GM12878 (cell line): ENCODE data around the gene CADPS. TPM values are rescaled to one million over a fixed set of nuclear protein-coding genes. Genes with fewer than 3 reads are reported as not detected.

Experiments
- ATAC-seq: fragments of 200-7000 bp; cut with Tn5 transposase; 3 replicates; pipeline ENCODE4 v1.9.1; 2020; ENCODE audit warnings: mild to moderate bottlenecking, moderate library complexity
- BruUV-seq: library from RNA; stranded (reverse); fragments of 400-500 nt; replicated peaks from 2 replicates; lab custom pipeline; 2021; lab: Mats Ljungman, UMichigan
- CTCF ChIA-PET: fragments of 300-600 bp; sonication (Branson Sonifier 250); formaldehyde crosslinking; extraction: SDS; loops from one replicate; lab custom pipeline; 2021; ENCODE audit warnings: inconsistent platforms; lab: Yijun Ruan, JAX
- POLR2A ChIA-PET: fragments of 350-600 bp; formaldehyde crosslinking; extraction: SDS; loops from one replicate; lab custom pipeline; 2021; ENCODE audit warnings: inconsistent platforms; lab: Charles Lee
- RAD21 ChIA-PET: fragments of 300-600 bp; sonication (Branson Sonifier 250); formaldehyde crosslinking; loops from one replicate; lab custom pipeline; 2023; ENCODE audit warnings: antibody characterized with exemption; ENCODE audit not compliant: unreplicated experiment; lab: Charles Lee
- SMC1A ChIA-PET: fragments of 300-600 bp; sonication (Branson Sonifier 250); formaldehyde crosslinking; loops from one replicate; lab custom pipeline; 2023; ENCODE audit not compliant: unreplicated experiment, uncharacterized antibody; lab: Charles Lee
- DNase-seq: peaks from one replicate; pipeline ENCODE4 v3.0.0-alpha.2; 2011; ENCODE audit warnings: low read depth, low spot score
- FAIRE-seq: peaks from 3 replicates; lab custom pipeline; 2011; peaks lifted over from hg19 to GRCh38; lab: Jason Lieb, UNC
- H2AFZ ChIP-seq: 2 replicates; pipeline ENCODE4 v1.6.0; 2011; ENCODE audit warnings: low read depth, low read length, control low read depth; ENCODE audit not compliant: control insufficient read depth
- H3K27ac ChIP-seq: 2 replicates; pipeline ENCODE4 v1.5.1; 2011; ENCODE audit warnings: control low read depth; ENCODE audit not compliant: control insufficient read depth, insufficient read depth
- H3K27me3 ChIP-seq, 2 experiments: replicated peaks in 1 of 2; 2 replicates each; pipeline versions ENCODE4 v1.6.0 to v1.6.1; 2011; ENCODE audit warnings: low read length in 1 of 2; ENCODE audit not compliant: control insufficient read depth in 2 of 2, insufficient read depth in 2 of 2
- H3K36me3 ChIP-seq, 2 experiments: 2 replicates each; pipeline ENCODE4 v1.5.1; 2011; ENCODE audit warnings: low read length in 1 of 2; ENCODE audit not compliant: control insufficient read depth in 2 of 2, insufficient read depth in 2 of 2
- H3K4me1 ChIP-seq: 2 replicates; pipeline ENCODE4 v1.6.1; 2011; ENCODE audit warnings: mild to moderate bottlenecking, low read length, moderate library complexity, mixed read lengths; ENCODE audit not compliant: control insufficient read depth, insufficient read depth
- H3K4me2 ChIP-seq: 2 replicates; pipeline ENCODE4 v1.6.0; 2011; ENCODE audit warnings: control low read depth; ENCODE audit not compliant: control insufficient read depth, insufficient read depth
- H3K4me3 ChIP-seq: fragments of 200-600 bp; sonication (generic); 2 replicates; pipeline ENCODE4 v1.5.1; 2016
- H3K79me2 ChIP-seq: 2 replicates; pipeline ENCODE4 v1.6.0; 2011; ENCODE audit warnings: low read length; ENCODE audit not compliant: control insufficient read depth, insufficient read depth
- H3K9ac ChIP-seq: 2 replicates; pipeline ENCODE4 v1.8.0; 2011; ENCODE audit warnings: low read length, control low read depth, mixed read lengths; ENCODE audit not compliant: control insufficient read depth, insufficient read depth
- H3K9me3 ChIP-seq: replicated peaks from 3 replicates; pipeline ENCODE4 v1.5.1; 2011; ENCODE audit warnings: mild to moderate bottlenecking, low read length; ENCODE audit not compliant: control insufficient read depth, insufficient read depth
- H4K20me1 ChIP-seq: 2 replicates; pipeline ENCODE4 v1.6.0; 2011; ENCODE audit not compliant: control insufficient read depth, insufficient read depth
- ASH2L ChIP-seq: fragments of 300-600, 200-600 bp; sonication (generic); IDR thresholded peaks from 2 replicates; pipeline ENCODE4 v1.6.1; 2017; ENCODE audit warnings: low read depth, mild to moderate bottlenecking, borderline replicate concordance
- HDAC2 ChIP-seq: fragments of 200-600 bp; sonication (generic); IDR thresholded peaks from 2 replicates; pipeline ENCODE4 v1.6.1; 2017
- HDGF ChIP-seq: fragments of 450-650 bp; IDR thresholded peaks from 2 replicates; pipeline ENCODE4 v1.6.1; 2016; ENCODE audit warnings: antibody characterized with exemption
- IKZF1 ChIP-seq: fragments of 450-650 bp; conservative IDR thresholded peaks from 2 replicates; pipeline ENCODE4 v1.6.1; 2017; ENCODE audit warnings: antibody characterized with exemption, mild to moderate bottlenecking
- KDM1A ChIP-seq: fragments of 200-600 bp; sonication (generic); IDR thresholded peaks from 2 replicates; pipeline ENCODE4 v1.6.1; 2016; ENCODE audit warnings: borderline replicate concordance
- RAD51 ChIP-seq: fragments of 450-650 bp; IDR thresholded peaks from 2 replicates; pipeline ENCODE4 v1.6.1; 2016; ENCODE audit warnings: moderate library complexity, mild to moderate bottlenecking, inconsistent platforms
- SMAD1 ChIP-seq: fragments of 450-650 bp; IDR thresholded peaks from 2 replicates; pipeline ENCODE4 v1.6.1; 2018; ENCODE audit warnings: mild to moderate bottlenecking, low read depth; ENCODE audit not compliant: partially characterized antibody
- SMAD5 ChIP-seq: IDR thresholded peaks from 2 replicates; pipeline ENCODE4 v1.6.1; 2016; ENCODE audit warnings: antibody characterized with exemption, low read depth
- ZBTB40 ChIP-seq: fragments of 450-650 bp; IDR thresholded peaks from 2 replicates; pipeline ENCODE4 v1.6.1; 2016; ENCODE audit warnings: mild to moderate bottlenecking, moderate library complexity, borderline replicate concordance
- whole genome bisulfite sequencing: methylation state at CpG from one replicate; pipeline ENCODE4 v1.1.6; 2016; ENCODE audit warnings: low lambda C conversion rate; ENCODE audit not compliant: insufficient replicate concordance, insufficient coverage; ENCODE audit errors: missing lambda C conversion rate; 5-methylcytosine and 5-hydroxymethylcytosine counted together
- in situ Hi-C: fragments of 300-500 bp; cut with MboI; formaldehyde crosslinking; loops from 9 replicates; pipeline ENCODE4 v1.14.3; 2018; ENCODE audit warnings: mixed read lengths
- intact Hi-C: fragments of 100-400 bp; cut with micrococcal nuclease; formaldehyde crosslinking; loops from one replicate; pipeline ENCODE4 v1.14.2; 2022; ENCODE audit not compliant: unreplicated experiment
- polyA plus RNA-seq, 11 experiments: library from polyadenylated mRNA; depleted of rRNA in 4 of 11; unstranded in 6 of 11; stranded (reverse) in 5 of 11; fragments of >200 nt; fragmentation: Nextera tagmentation in 4 of 11; fragmentation: Illumina TruSeq in 1 of 11; extraction: Ambion mirVana in 4 of 11; extraction: Trizol in 1 of 11; gene quantifications; 1 replicate in 1 of 11; 2 replicates in 10 of 11; pipeline versions ENCODE4 v1.2.1 to v1.2.3, GENCODE V29; 2011 to 2016; ENCODE audit warnings: inconsistent platforms in 2 of 11, missing spikeins in 2 of 11, low read depth in 1 of 11
- total RNA-seq, 4 experiments: library from RNA; depleted of rRNA in 3 of 4; stranded (reverse); fragments of >200 nt in 3 of 4; fragmentation: Illumina TruSeq in 1 of 4; extraction: Trizol in 1 of 4; gene quantifications; 2 replicates each; pipeline versions ENCODE4 v1.2.1 to v1.2.3, GENCODE V29; 2013 to 2021
- TF ChIP-seq, protein P1 (sequence below): IDR thresholded peaks from 2 replicates; pipeline ENCODE4 v1.6.1; 2012; ENCODE audit warnings: improper control_type of control experiment, low read depth, low read length; ENCODE audit not compliant: insufficient replicate concordance
- TF ChIP-seq, protein P2 (sequence below): fragments of 450-650 bp; conservative IDR thresholded peaks from 2 replicates; pipeline ENCODE4 v1.6.1; 2017; ENCODE audit warnings: mild to moderate bottlenecking, moderate library complexity

CADPS gene
- total and polyA plus RNA-seq, 10 of the 15 experiments (the other 5 are each of a cell fraction or from before 2014, with no cell fraction given) = 0.20 TPM; not detected in 9

- CTCF ChIA-PET = interaction anchor here (1.6 kb wide), 1 partner anchor 16 kb away, joined by 3 read pairs; no protein-coding TSS in a partner anchor
- H3K36me3 ChIP-seq = no peaks in the 10 kb centered on the region
- intact Hi-C loops = no loop called here
- POLR2A ChIA-PET = no interaction called here
- RAD21 ChIA-PET = no interaction called here
- TF ChIP-seq, protein P1, sequence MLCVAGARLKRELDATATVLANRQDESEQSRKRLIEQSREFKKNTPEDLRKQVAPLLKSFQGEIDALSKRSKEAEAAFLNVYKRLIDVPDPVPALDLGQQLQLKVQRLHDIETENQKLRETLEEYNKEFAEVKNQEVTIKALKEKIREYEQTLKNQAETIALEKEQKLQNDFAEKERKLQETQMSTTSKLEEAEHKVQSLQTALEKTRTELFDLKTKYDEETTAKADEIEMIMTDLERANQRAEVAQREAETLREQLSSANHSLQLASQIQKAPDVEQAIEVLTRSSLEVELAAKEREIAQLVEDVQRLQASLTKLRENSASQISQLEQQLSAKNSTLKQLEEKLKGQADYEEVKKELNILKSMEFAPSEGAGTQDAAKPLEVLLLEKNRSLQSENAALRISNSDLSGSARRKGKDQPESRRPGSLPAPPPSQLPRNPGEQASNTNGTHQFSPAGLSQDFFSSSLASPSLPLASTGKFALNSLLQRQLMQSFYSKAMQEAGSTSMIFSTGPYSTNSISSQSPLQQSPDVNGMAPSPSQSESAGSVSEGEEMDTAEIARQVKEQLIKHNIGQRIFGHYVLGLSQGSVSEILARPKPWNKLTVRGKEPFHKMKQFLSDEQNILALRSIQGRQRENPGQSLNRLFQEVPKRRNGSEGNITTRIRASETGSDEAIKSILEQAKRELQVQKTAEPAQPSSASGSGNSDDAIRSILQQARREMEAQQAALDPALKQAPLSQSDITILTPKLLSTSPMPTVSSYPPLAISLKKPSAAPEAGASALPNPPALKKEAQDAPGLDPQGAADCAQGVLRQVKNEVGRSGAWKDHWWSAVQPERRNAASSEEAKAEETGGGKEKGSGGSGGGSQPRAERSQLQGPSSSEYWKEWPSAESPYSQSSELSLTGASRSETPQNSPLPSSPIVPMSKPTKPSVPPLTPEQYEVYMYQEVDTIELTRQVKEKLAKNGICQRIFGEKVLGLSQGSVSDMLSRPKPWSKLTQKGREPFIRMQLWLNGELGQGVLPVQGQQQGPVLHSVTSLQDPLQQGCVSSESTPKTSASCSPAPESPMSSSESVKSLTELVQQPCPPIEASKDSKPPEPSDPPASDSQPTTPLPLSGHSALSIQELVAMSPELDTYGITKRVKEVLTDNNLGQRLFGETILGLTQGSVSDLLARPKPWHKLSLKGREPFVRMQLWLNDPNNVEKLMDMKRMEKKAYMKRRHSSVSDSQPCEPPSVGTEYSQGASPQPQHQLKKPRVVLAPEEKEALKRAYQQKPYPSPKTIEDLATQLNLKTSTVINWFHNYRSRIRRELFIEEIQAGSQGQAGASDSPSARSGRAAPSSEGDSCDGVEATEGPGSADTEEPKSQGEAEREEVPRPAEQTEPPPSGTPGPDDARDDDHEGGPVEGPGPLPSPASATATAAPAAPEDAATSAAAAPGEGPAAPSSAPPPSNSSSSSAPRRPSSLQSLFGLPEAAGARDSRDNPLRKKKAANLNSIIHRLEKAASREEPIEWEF = no peak
- TF ChIP-seq ASH2L = no peak
- TF ChIP-seq HDGF = no peak
- TF ChIP-seq HDAC2 = no peak
- TF ChIP-seq IKZF1 = no peak
- TF ChIP-seq SMAD5 = no peak
- TF ChIP-seq, protein P2, sequence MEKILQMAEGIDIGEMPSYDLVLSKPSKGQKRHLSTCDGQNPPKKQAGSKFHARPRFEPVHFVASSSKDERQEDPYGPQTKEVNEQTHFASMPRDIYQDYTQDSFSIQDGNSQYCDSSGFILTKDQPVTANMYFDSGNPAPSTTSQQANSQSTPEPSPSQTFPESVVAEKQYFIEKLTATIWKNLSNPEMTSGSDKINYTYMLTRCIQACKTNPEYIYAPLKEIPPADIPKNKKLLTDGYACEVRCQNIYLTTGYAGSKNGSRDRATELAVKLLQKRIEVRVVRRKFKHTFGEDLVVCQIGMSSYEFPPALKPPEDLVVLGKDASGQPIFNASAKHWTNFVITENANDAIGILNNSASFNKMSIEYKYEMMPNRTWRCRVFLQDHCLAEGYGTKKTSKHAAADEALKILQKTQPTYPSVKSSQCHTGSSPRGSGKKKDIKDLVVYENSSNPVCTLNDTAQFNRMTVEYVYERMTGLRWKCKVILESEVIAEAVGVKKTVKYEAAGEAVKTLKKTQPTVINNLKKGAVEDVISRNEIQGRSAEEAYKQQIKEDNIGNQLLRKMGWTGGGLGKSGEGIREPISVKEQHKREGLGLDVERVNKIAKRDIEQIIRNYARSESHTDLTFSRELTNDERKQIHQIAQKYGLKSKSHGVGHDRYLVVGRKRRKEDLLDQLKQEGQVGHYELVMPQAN = no peak
- no peak for TF ChIP-seq ZBTB40
- TF ChIP-seq SMAD1 = no peak
- no peak for TF ChIP-seq RAD51
- no peak for TF ChIP-seq KDM1A
- TF ChIP-seq, all 136 proteins: peak for 0
- Histone ChIP-seq H4K20me1 (no peaks in the 10 kb centered on the region), H3K9me3 (no peaks in the 10 kb centered on the region), H3K27me3 (no peaks in the 10 kb centered on the region), H3K4me2 (no peak overlapping the region), H3K9ac (no peak overlapping the region), H3K27ac (no peak overlapping the region), H3K4me1 (no peaks in the 10 kb centered on the region), H3K79me2 (no peaks in the 10 kb centered on the region), H2AFZ (no peak overlapping the region), H3K4me3 (no peak overlapping the region)
- FAIRE-seq = no peak
- SMC1A ChIA-PET = no interaction called here
- no peak for DNase-seq
- no TSS peak for BruUV-seq
- ATAC-seq = no peak
- 0% methylated on average over 1 of the region's 1 CpG for WGBS
- in situ Hi-C loops = no loop called here
Measured at GRCh38 chr3:62644493-62644892, 230.7 kb downstream of the CADPS start.
